Erythroblast (primary cell): Measurements from ENCODE around the gene STIM1.
"Not testable (repeated sequence)": the region's sequence is repeated elsewhere in the genome, so short reads cannot be mapped to it uniquely, and the experiment has no call there.

Experiments
- DNase-seq, 2 experiments: peaks; one replicate each; lab custom pipeline; 2025; lab: John Stamatoyannopoulos, UW
- GATA1 ChIP-seq: IDR thresholded peaks from 2 replicates; pipeline ENCODE4 v1.6.1; 2011; ENCODE audit warnings: low read depth, mild to moderate bottlenecking, control low read depth, low read length, moderate library complexity
- POLR2A ChIP-seq: IDR thresholded peaks from 2 replicates; pipeline ENCODE4 v1.6.1; 2011; ENCODE audit warnings: mild to moderate bottlenecking, low read length

The STIM1 gene

GRCh38 chr11:3854977-3855807 is at the start of gene STIM1:
STIM1 (plus strand) TSS chr11:3855664; CDS start chr11:3856271, 607 bp downstream.
- TF ChIP-seq POLR2A = peak; percentile 84
- no peak for TF ChIP-seq GATA1
- DNase-seq = peak; percentile 96 to 98

GRCh38 chr11:3807909-3808860 is 47.3 kb upstream of the STIM1 start, which contains the start of gene PGAP2:
PGAP2 (plus strand) TSS chr11:3808560; CDS start chr11:3811260, 2,700 bp downstream.
- peak; percentile 62 to 73 for DNase-seq
- TF ChIP-seq GATA1 (no peak), POLR2A (no peak)

- no peak for TF ChIP-seq POLR2A
- no peak for TF ChIP-seq GATA1
- peak; percentile 53 to 66 for DNase-seq
These were observed 46.4 kb upstream of the STIM1 start for GRCh38 chr11:3808861-3809623.

GRCh38 chr11:3809624-3809928 is 45.9 kb upstream of the STIM1 start:
- TF ChIP-seq POLR2A (no peak), GATA1 (no peak)
- no peak for DNase-seq

- DNase-seq = no peak
- no peak for TF ChIP-seq POLR2A
- no peak for TF ChIP-seq GATA1
These were observed 45.0 kb upstream of the STIM1 start for GRCh38 chr11:3810446-3810845.

GRCh38 chr11:3810951-3811350 is 44.5 kb upstream of the STIM1 start:
- TF ChIP-seq POLR2A (no peak), GATA1 (no peak)
- DNase-seq = no peak

- not testable (repeated sequence) for DNase-seq
These were observed 40.6 kb upstream of the STIM1 start for GRCh38 chr11:3814832-3815231.

GRCh38 chr11:3815845-3816244 is 39.6 kb upstream of the STIM1 start:
- DNase-seq = no peak
- TF ChIP-seq GATA1 (no peak), POLR2A (no peak)

- TF ChIP-seq POLR2A = no peak
- TF ChIP-seq GATA1 = no peak
- no peak for DNase-seq
These were observed 38.8 kb upstream of the STIM1 start for GRCh38 chr11:3816673-3817072.

GRCh38 chr11:3817181-3817800 is 38.2 kb upstream of the STIM1 start:
- TF ChIP-seq POLR2A (no peak), GATA1 (no peak)
- no peak for DNase-seq

GRCh38 chr11:3820971-3821370 is 34.5 kb upstream of the STIM1 start:
- DNase-seq = no peak

GRCh38 chr11:3822312-3822711 is 33.2 kb upstream of the STIM1 start:
- TF ChIP-seq POLR2A (no peak), GATA1 (no peak)
- DNase-seq = no peak

More at GRCh38 chr11:3820971-3821370, 34.5 kb upstream of the STIM1 start:
- TF ChIP-seq GATA1 (no peak), POLR2A (no peak)

- DNase-seq = no peak
These were observed 32.2 kb upstream of the STIM1 start for GRCh38 chr11:3823303-3823702.

More at GRCh38 chr11:3823303-3823702, 32.2 kb upstream of the STIM1 start:
- TF ChIP-seq POLR2A (no peak), GATA1 (no peak)
